Activated T-helper 1 cell treated with Interleukin-2 at 50 U/mL for 16 hours (primary cell): Measurements from ENCODE around the gene CDK14.

Experiments
- DNase-seq: peaks from one replicate; pipeline ENCODE4 v3.0.0-alpha.2; 2020; ENCODE audit warnings: low read depth

CDK14 gene

DNA sequence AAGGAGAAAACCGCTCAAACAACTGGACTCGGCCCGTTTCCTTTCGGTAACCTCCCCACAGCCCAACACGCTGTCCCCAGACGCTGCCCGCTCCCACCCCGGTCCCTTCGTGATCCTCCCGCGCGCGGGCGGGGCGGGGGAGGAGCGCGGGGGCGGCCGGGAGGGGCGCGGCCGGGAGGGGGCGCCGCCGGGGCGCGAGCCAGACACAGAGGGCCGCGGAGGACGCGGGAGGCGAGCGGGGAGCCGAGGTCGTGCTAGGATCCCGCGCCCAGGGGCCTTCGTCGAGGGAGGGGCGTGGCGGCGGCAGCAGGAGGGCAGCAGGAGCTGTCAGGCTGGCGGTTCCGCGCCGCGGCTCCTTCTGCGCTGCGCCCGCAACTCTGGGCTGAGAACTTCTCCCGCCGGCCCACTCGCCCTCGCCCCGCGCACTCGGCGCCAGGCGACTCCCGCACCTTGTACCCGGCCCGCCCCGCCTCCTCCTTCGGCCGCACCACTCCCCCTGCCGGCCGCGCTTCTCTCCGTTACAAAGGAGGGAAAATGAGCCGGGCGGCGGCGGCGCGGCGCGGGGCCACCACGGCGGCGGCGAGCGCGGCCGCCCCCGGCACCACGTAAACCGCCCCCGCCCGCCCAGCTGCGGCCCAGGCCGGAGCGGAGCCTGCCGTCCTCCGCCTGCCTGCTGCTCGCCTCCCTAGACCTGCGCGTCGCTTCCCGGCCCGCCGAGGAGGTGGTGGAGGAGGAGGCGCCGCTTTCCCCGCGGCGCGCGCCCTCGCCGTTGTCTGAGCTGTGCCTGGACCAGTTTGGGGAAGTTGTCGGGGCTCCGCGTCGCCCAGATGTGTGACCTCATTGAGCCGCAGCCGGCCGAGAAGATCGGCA lies at the start of gene CDK14:
Gene CDK14, plus strand, starts transcription at position 521 of the 870 bp plus-strand sequence. Its CDS starts 307 bp downstream, at position 828.
- DNase-seq = no peak

DNA sequence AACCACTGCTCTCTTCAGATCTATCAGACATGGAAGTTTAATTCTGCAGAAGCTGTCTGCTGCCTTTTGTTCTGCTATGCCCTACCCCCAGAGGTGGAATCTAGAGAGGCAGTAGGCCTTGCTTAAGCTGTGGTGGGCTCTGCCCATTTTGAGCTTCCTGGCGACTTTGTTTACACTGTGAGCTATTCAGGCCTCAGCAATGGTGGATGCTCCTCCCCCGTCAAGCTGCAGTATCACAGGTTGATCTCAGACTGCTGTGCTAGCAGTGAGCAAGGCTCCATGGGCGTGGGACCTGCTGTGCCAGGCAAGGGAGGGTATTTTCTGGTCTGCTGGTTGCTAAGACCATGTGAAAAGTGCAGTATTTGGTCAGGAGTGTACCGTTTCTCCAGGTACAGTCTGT lies 45.1 kb upstream of the CDK14 start:
- no peak for DNase-seq

DNA sequence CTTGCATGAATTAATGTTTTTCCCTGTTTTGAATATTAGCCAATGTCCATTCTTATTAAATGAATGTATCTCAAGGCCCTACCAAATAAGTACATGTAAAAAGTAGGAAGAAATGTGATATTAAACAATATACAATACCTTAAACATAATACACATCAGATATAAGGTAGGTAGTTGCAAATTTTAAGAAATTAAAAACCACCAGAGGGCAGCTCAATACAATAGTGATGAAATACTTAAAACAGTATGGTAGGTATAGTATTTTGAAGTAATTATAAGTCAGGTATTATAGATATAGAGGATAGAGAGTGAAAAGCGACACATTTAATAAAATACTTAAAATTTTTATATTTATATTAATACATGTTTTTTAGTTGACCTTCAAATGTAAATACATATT lies 43.6 kb upstream of the CDK14 start:
- DNase-seq = no peak

DNA sequence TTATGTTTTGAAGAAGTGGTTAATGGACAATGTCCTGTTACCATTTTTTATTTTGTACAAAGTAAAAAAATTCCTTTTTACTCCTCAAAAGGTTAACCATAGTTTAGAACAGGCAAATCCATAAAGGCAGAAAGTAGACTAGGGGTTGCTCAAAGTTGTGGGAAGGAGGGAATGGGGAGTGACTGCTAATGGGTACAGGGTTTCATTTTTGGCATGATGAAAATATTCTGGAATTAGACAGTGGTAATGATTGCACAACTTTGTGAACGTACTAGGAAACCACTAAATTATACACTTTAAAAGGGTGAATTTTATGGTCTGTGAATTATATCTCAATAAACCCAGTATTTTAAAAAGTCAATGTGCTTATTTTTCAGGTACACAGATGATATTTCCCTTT lies 35.4 kb upstream of the CDK14 start:
- DNase-seq = no peak

DNA sequence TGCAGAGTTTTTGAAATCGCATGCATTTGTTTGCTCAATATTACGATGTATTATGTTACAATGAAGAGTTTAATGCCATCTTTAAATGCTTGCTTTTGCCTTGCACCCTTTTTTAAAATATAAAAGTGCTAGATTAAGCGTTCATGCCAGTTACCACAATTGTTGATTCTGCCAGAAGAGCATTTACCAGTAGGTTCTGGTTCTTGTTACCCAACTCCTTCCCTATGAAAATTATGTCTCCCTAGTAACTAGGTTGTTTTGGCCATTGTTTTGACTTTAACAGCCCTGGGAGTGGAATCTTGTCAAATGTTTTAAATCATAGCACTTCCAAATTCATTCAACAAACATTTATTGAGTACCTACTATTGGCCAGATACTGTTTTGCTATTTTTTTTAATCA lies 32.8 kb upstream of the CDK14 start:
- DNase-seq = no peak

DNA sequence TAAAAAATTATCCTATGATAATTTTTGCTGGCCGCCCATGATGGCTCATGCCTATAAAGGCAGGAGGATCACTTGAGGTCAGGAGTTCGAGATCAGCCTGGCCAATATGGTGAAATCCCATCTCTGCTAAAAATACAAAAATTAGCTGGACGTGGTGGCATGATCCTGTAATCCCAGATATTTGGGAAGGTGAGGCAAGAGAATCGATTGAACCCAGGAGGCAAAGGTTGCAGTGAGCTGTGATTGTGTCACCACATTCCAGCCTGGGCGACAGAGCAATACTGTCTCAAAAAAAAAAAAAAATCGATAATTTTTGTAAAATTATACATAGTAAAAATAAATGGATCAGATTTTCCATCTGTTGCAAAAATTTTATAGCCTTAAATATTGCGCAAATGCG lies 31.7 kb upstream of the CDK14 start:
- DNase-seq = no peak

DNA sequence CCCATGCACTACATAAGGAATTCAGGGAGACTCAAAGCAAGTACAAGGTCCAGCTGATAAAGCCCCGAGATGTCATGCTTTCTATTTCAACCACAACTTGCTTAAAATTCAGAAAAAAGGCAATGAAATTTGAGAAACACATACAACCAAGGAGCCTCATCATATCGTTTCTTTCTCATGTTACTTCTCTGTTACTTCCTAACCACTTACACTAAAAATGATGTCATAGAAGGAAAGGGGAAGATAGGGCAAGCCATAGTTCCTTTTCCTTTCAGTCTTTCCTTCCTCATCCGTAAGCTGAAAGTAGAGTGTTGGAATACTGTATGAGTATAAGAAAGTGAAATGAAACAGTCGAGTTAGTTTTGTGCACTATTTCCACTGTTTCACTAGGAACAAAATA lies 27.9 kb upstream of the CDK14 start:
- DNase-seq = no peak

DNA sequence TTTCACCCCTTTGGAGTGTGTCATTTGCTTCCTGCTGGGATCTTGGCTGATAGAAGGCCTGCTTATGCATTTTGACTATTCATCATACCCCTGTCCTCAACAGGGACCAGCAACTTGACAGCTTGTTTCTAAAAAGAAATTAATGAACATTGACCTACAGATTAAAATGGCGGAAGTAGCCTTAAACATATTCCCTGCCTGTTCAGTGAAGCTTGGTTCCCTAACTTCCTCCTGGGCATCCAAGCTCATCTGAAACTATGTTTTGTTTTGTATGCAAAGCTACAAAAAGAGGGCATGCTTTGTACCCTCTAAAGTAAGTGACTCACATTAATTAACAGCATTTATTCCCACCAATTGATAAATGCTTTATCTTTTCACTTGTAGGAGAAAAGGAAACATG lies 26.8 kb upstream of the CDK14 start:
- DNase-seq = no peak

DNA sequence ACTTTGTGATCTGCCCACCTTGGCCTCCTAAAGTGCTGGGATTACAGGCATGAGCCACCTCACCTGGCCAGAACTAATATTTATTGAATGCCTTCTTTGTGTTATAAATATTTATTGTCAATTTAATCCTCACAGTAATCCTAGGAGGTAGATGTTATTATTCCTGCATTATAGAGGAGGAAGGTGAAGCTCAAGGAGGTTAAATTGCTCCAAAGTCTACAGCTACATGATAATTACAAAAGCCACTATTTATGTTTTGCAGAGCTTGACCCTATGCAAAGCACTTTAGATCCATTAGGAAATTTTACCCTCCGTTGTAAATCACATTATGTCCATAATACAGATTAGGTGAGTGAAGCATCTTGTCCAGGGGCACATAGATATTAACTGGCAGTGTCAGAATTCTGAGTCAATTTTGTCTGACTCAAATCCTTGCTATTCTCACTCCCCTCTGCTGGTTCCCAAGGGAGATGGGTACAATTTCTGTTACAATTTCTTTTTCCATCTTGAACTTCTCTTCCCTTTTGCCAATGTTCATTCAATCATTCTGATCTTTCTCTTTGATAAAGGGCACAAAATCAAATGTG lies 25.7 kb upstream of the CDK14 start:
- no peak for DNase-seq

DNA sequence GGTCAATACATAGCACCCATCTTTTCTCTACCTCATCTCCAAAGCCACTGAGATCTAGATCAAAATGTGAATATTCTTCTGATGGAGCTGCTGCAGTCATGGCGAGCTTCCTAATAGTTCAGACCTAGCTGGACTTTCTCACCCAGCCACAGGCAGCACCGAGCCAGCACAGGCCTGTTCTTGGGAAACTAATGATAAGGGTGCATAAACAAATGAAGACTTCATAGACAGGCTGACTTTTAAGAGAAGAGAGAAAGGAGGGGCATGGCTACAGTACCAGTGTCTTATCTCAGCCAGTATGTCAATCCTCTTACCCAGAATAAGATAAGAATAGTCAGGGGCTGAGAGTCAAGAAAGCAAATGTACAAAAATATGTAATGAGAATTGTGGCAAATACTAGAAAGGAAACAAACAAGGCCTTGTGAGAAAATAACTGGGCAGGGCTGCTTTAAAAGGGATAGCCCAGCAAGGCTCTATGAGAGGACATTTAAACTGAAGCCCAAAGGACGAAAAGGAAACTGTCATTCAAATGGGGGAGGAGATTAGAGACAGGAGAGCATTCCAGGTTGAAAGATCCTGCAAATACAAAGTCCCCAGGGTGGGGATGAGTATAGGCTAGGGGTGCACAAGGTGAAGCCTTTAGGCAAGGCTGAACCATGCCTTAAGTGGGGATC lies 21.8 kb upstream of the CDK14 start:
- no peak for DNase-seq

DNA sequence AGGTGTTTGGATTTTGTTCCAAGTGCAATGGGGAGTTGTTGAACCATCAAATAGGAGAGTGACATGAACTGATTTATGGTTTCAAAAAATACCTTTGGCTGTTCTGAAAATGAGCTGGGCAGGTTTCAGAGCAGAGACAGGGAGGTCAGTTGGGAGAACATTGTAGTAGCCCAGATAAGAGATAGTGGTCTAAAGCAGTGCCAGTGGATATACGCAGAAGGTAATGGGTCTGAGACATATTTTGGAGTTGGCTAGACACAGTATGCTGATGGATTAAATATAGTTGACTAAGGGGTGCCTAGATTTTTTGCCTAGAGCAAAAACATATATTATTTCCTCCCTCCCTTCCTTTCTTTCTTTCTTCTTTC lies 21.3 kb upstream of the CDK14 start:
- no peak for DNase-seq

DNA sequence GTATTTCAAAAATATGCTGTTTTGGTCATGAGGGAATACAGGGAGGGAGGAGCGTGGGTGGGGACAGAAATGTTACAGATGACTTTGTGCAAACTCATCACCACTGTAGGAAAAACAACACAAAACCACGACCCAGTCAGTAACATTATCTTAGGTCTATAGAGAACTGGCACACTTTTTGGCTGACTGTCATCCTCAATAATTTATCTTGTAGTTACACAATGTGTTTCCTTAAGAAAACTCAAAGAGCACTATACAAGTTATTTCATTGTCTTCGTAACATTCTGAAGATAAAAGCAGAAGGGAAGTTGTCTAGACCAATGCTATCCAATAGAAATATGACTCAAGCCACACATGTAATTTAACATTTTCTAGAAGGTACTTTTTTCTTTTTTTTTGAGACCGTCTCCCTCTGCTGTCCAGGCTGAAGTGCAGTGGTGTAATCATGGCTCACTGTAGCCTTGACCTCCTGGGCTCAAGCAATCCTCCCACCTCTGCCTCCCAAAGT lies 16.9 kb upstream of the CDK14 start:
- no peak for DNase-seq

DNA sequence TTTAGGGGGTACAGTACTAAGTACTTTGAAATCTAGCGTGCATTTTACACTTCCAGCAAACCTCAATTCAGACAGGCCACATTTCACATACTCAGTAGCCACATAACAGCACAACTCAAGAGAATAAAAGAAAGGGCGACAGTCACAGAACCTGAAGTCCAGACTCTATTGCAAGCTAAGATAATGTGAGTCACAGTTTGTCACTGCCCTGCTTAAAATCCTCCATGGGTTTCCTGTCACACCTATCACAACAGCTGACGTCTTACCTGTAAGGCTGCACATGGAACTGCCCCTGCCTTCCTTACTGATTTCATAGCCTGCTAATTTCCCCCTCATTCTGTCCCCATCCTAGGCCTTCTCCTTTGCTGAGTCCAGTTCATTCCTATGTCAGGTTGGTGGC lies 16.1 kb upstream of the CDK14 start:
- no peak for DNase-seq

DNA sequence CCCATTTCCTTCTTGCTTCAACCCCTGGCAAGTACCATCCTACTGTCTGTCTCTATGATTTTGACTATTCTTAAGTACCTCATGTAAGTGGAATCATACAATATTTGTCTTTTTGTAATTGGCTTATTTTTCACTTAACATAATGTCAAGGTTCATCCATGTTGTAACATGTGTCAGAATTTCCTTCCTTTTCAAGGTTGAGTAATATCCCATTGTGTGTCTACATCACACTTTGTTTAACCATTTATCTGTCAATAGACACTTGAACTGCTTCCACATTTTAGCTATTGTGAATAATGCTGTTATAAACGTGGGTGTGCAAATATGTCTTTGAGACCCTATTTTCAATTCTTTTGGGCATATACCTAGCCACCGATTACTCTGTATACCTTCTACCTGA lies 14.0 kb upstream of the CDK14 start:
- no peak for DNase-seq

DNA sequence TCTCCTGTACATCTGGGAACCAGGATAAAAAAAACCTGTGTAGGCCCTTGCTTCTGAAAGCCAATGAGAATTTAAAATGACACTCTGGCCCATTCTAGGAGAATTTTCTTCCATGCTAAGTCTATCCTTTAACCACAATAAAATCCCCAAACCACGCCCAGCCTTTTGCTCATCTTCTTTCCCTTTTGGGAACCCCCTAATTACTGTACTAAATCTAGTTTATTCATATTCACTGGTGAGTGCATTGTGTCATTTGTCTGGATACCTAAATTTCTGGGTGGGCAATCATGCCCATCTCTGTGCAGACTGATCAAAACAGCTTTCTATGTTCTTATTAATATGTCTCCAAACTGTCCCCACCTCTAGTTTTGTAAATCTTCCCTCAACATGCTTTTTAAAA lies 11.7 kb upstream of the CDK14 start:
- DNase-seq = no peak

DNA sequence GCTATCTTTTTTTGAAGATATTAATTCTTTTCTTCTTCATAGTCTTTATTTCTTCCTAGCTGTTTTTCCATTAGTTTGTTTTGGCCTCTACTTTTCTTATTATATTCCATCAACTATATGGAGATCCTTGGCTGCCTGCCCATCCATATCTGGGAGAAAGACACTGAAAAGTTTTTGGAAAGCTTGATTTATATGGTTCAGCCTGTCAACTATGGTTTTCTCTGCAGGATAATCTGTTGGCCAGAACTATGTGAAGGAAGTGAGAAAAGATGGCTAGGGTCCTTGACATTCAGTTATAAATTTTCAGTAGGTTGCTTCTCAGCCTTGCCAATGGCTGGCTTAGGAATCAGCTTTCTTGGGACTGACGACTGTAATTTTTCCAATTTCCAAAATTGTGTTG lies 10.0 kb upstream of the CDK14 start:
- DNase-seq = no peak

DNA sequence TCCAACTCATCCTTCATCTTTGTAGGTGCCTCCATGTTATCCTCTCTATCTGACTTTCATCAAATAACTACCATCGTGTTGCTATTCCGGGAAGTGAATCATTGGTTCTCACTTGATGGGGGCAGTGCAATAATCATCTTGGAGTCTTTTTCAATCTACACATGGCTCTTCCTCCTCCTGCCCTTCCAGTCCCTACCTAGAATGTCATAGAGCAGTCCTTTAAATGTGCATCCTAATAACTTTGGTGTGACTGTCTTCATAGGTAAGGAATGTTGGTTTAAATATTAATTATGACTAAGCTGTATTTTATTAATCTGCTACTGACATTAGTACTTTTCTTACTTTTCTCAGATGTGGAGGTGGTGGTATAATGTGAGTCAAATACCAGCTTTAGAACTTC lies 8.4 kb upstream of the CDK14 start:
- DNase-seq = no peak

DNA sequence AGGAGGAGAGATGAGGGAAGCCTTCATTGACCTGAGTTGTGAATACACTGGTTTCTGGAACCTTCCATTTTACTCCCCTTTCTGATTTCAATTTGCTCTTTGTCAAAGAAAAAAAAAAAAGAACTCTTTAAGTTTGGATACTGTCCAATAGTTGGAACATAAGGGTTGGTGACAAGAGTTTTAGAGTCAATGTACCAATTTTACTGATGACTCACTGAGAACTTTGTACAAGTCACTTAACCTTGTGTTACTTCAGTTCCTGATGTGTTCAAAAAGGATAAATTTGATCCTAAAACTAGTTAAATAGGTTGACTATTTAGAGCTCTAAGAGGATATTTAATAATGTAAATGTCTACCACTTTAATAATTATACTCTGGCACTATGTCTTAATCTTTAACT lies 4.1 kb upstream of the CDK14 start:
- DNase-seq = no peak

DNA sequence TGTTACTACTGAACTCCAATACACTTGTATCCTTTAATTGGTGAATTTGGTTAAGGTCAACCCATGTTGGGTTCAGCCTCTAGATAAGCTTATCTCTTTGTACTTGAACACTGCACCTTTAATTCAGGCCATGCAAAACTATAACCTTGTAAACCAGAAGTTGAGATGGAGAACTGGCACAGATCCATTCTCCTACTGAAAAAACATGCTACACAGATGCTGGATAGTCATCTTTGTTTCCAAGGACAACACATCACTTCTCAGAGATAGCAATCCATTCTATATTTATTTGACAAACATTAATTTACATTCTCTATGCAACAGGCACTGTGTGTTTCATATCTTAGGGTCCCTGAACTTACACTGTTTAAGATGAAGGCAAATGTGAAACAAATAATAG lies 2.9 kb upstream of the CDK14 start:
- DNase-seq = no peak

DNA sequence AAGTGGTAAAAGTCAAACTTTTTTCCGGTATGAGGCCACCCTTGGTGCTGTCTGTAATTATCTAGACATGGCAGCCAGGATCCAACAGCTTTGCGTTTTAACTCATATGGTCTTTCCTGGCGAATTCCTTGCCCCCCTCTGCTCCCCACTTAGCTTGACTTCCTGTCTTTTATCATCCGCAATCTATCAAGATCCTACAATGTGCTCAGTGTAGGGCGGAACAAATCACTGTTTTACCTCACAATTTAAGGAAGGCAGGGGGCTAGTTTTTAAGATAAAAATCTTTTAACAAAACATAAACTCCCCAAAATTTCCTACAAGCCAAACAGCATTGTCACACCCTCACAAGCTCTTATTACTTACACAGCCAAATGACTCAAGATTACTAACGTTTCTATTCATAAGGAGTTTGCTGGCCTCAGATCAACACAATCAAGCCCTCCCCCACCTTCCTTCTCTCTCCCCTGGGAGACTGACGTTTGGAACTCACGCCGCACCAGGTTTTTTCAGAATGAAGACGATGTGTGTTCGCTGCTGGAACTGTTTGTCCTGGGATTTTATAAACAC lies 1.3 kb upstream of the CDK14 start:
- DNase-seq = no peak

DNA sequence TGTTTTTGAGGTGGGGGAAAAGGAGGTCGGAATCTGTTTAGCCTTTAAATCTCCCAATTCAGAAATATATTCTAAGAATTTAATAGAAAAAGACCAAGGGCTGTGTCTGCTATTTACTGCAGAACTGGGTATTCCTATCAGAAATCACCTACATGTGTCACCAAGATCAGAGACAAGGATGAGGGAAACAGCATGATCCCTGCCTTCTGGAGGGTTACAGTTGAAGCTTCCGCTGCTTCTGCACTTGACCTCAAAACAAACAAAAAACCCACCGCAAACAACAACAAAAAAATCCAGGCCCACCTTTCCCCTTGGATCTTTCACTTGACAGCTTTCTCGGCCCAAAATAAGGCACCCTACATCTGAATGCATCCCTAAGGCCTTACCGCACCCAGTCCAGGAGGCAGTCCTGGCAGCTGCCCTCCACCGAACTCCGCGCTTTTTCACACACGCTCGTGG lies 750 bp upstream of the CDK14 start:
- DNase-seq = no peak

DNA sequence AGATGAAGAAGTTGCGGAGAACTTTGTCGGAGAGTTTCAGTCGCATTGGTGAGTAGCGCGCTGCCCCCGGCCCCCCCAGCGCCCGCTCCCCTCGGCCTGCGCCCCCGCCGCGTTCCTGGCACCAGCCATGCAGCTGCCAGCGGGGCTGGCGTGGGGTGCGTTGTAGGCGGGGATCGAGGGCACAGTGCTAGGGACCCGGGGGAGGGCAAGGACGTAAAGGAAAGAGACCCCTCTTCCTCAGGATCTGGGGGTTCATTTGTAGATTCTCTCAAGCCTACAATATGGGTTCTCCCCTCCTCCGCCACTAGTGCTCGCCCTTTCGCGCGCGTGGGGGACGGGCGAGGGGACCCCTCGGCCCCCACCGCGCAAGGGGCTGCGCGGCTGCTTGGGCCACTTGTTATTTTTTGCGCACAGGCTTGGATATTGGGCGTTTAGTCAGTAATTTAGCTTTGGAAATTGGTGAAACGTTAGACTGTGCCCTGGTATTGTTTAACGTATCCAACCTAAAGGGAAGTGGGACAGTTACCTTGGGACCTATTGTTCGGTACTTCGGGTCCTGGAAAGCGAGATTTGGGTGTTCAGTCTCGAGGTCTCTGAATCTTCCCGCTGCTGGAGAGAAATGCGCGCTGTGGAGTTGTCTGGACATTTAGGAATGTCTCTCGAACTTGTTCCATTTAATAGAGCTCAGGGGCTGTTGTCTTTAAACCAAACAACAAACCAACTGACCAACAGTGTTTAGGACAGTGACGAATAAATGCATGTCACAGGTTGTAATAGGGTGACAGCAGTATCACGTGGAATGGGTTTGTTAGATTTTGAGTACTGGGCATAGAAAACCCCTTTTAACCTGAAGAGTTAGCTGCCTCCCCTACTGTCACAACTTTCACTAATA lies 796 bp downstream of the CDK14 start:
- DNase-seq = no peak
